Gastrocnemius medialis (tissue), 4 donors: Measurements from ENCODE around the gene SRSF3. TPM values are rescaled to one million over a fixed set of nuclear protein-coding genes. Genes with fewer than 3 reads are reported as not detected.
"Not testable (repeated sequence)": the region's sequence is repeated elsewhere in the genome, so short reads cannot be mapped to it uniquely, and the experiment has no call there.

Experiments used
- ATAC-seq, 2 donors: fragments of 150-250 bp; one replicate each; pipeline ENCODE4 v1.9.1; 2016
- DNase-seq, 2 donors: peaks; one replicate each; pipeline ENCODE4 v3.0.0-alpha.2; 2019
- H3K27ac ChIP-seq, 4 donors: fragments of 200-600 bp; sonication (generic); 1 replicate in 1 of 4; 2 replicates in 3 of 4; pipeline ENCODE4 v1.5.1; 2016 to 2018; ENCODE audit warnings: mild to moderate bottlenecking in 2 of 4, moderate library complexity in 1 of 4
- H3K27me3 ChIP-seq, 3 donors: fragments of 200-600 bp; sonication (generic) in 2 of 3; 1 replicate in 1 of 3; 2 replicates in 2 of 3; pipeline versions ENCODE4 v1.5.1 to v1.6.0; 2016 to 2019; ENCODE audit warnings: mild to moderate bottlenecking in 1 of 3, moderate library complexity in 1 of 3
- H3K36me3 ChIP-seq, 2 donors: fragments of 200-600 bp; sonication (generic) in 1 of 2; one replicate each; pipeline ENCODE4 v1.5.1; 2017 to 2018
- H3K4me1 ChIP-seq, 2 donors: fragments of 200-600 bp; sonication (generic) in 1 of 2; one replicate each; pipeline ENCODE4 v1.5.1; 2016 to 2017; ENCODE audit warnings: mild to moderate bottlenecking in 2 of 2
- H3K4me3 ChIP-seq, 4 donors: fragments of 200-600 bp; sonication (generic) in 3 of 4; 1 replicate in 1 of 4; 2 replicates in 3 of 4; pipeline ENCODE4 v1.5.1; 2016 to 2019; ENCODE audit warnings: mild to moderate bottlenecking in 2 of 4
- H3K9me3 ChIP-seq, 3 donors: fragments of 200-600 bp; sonication (generic) in 2 of 3; 1 replicate in 1 of 3; 2 replicates in 2 of 3; pipeline ENCODE4 v1.5.1; 2016 to 2019
- CTCF ChIP-seq, 5 experiments: fragments of 450-650 bp in 3 of 5; fragments of 200-600 bp in 2 of 5; sonication (generic) in 2 of 5; IDR thresholded peaks in 4 of 5; conservative IDR thresholded peaks in 1 of 5; 1 replicate in 4 of 5; 2 replicates in 1 of 5; pipeline ENCODE4 v1.5.1; 2016 to 2019; ENCODE audit warnings: antibody characterized with exemption in 5 of 5, mild to moderate bottlenecking in 3 of 5, moderate library complexity in 3 of 5
- POLR2A ChIP-seq, 2 donors: fragments of 450-650 bp; IDR thresholded peaks; one replicate each; pipeline ENCODE4 v1.6.1; 2017; ENCODE audit warnings: antibody characterized with exemption in 2 of 2, mild to moderate bottlenecking in 2 of 2, moderate library complexity in 2 of 2
- in situ Hi-C, 4 donors: fragments of 200-750 bp; cut with MboI; loops; one replicate each; pipeline versions ENCODE4 v1.15.0 to v1.8.0; 2017; ENCODE audit warnings: low sequenced_read_pairs in 4 of 4
- intact Hi-C: fragments of 100-400 bp; cut with DNase I; formaldehyde crosslinking; loops from one replicate; pipeline ENCODE4 v1.15.1; 2023; ENCODE audit warnings: low total_unique reads
- total RNA-seq, 4 donors: library from RNA; depleted of rRNA; stranded (reverse); fragments of >200 nt; gene quantifications; one replicate each; pipeline versions ENCODE4 v1.1.0 to v1.2.3, GENCODE V29; 2016

SRSF3 gene
- total RNA-seq, 4 donors from 2014 or later, result 66.3 to 118 (median 83.2) TPM

GRCh38 chr6:36610956-36611336 lies 16.8 kb downstream of the SRSF3 start:
- intact Hi-C loops, result no loop called here
- DNase-seq (no peak), ATAC-seq (no peak)
- H3K9me3 ChIP-seq, result no peaks in the 10 kb centered on the region
- no peaks in the 10 kb centered on the region for H3K27me3 ChIP-seq
- TF ChIP-seq POLR2A (IDR thresholded peaks at IDR 0.05), result no peak
- TF ChIP-seq CTCF (IDR thresholded peaks at IDR 0.05 in 4 of 5, conservative IDR thresholded peaks at IDR 0.05 in 1 of 5), result no peak
- H3K4me3 ChIP-seq, result no peak overlapping the region
- H3K4me1 ChIP-seq, result peaks cover 38 to 45% of the 10 kb centered on the region in 2 donors
- peak overlapping the region; percentile 39 to 82 (median 74) for H3K27ac ChIP-seq
- in situ Hi-C loops, result loop anchor here in 3 of 4 donors (10.0 to 25.0 kb wide), 3 partner anchors 144 to 251 kb away; partner anchors contain the start of gene PPIL1 (in 1 of the 3)
- H3K36me3 ChIP-seq, result peaks cover 0 to 51% of the 10 kb centered on the region in 2 donors

- H3K9me3 ChIP-seq, ATAC-seq, DNase-seq, H3K27me3 ChIP-seq, H3K4me3 ChIP-seq, intact Hi-C loops: not testable (repeated sequence)
- H3K4me1 ChIP-seq, result peaks cover 40 to 44% of the 10 kb centered on the region in 2 donors
- peak overlapping the region in 2 of 4 donors; percentile 73 to 82 for H3K27ac ChIP-seq
- peaks cover 0 to 44% of the 10 kb centered on the region in 2 donors for H3K36me3 ChIP-seq
- in situ Hi-C loops, result loop anchor here in 3 of 4 donors (10.0 to 25.0 kb wide), 3 partner anchors 143 to 251 kb away; partner anchors contain the start of gene PPIL1 (in 1 of the 3)
Measured at GRCh38 chr6:36611679-36612078, 17.5 kb downstream of the SRSF3 start.

- H3K36me3 ChIP-seq, result peaks cover 0 to 39% of the 10 kb centered on the region in 2 donors
- in situ Hi-C loops, result loop anchor here in 3 of 4 donors (10.0 to 25.0 kb wide), 3 partner anchors 143 to 250 kb away; partner anchors contain the start of gene PPIL1 (in 1 of the 3)
- no peaks in the 10 kb centered on the region for H3K9me3 ChIP-seq
- peak in 1 of 2 donors; percentile 9 for DNase-seq
- intact Hi-C loops, result no loop called here
- TF ChIP-seq POLR2A (IDR thresholded peaks at IDR 0.05) (no peak), CTCF (IDR thresholded peaks at IDR 0.05 in 4 of 5, conservative IDR thresholded peaks at IDR 0.05 in 1 of 5) (no peak)
- H3K27me3 ChIP-seq, result no peaks in the 10 kb centered on the region
- no peak for ATAC-seq
- H3K4me3 ChIP-seq, result no peak overlapping the region
- peak overlapping the region in 2 of 4 donors; percentile 82 to 87 for H3K27ac ChIP-seq
- peaks cover 38 to 44% of the 10 kb centered on the region in 2 donors for H3K4me1 ChIP-seq
Measured at GRCh38 chr6:36612101-36612625, 18.0 kb downstream of the SRSF3 start.

- in situ Hi-C loops (loop anchor here in 3 of 4 donors (10.0 to 25.0 kb wide), 3 partner anchors 141 to 249 kb away; partner anchors contain the start of gene PPIL1 (in 1 of the 3)), intact Hi-C loops (no loop called here)
- ATAC-seq (no peak), DNase-seq (no peak)
- H3K27me3 ChIP-seq, result no peaks in the 10 kb centered on the region
- H3K9me3 ChIP-seq, result no peaks in the 10 kb centered on the region
- peak overlapping the region in 3 of 4 donors; percentile 82 to 87 (median 85) for H3K27ac ChIP-seq
- H3K4me1 ChIP-seq, result peaks cover 31 to 39% of the 10 kb centered on the region in 2 donors
- H3K4me3 ChIP-seq, result no peak overlapping the region
- TF ChIP-seq POLR2A (IDR thresholded peaks at IDR 0.05), result no peak
- TF ChIP-seq CTCF (IDR thresholded peaks at IDR 0.05 in 4 of 5, conservative IDR thresholded peaks at IDR 0.05 in 1 of 5), result no peak
- H3K36me3 ChIP-seq, result peaks cover 0 to 31% of the 10 kb centered on the region in 2 donors
Measured at GRCh38 chr6:36613200-36613995, 19.2 kb downstream of the SRSF3 start.
